Osteoblast (primary cell): ENCODE results near the gene GREB1. TPM values are rescaled to one million over a fixed set of nuclear protein-coding genes. Genes with fewer than 3 reads are reported as not detected.

Source experiments
- DNase-seq: peaks from one replicate; pipeline ENCODE4 v3.0.0; 2011; ENCODE audit warnings: low spot score, mixed read lengths; ENCODE audit not compliant: insufficient read length; ENCODE audit errors: missing footprints
- H2AFZ ChIP-seq: 2 replicates; pipeline ENCODE4 v1.6.0; 2011; ENCODE audit warnings: mild to moderate bottlenecking, low read length
- H3K27ac ChIP-seq: 2 replicates; pipeline ENCODE4 v1.5.1; 2011; ENCODE audit warnings: mild to moderate bottlenecking, low read depth, low read length, moderate library complexity
- H3K27me3 ChIP-seq: 2 replicates; pipeline ENCODE4 v1.6.0; 2012; ENCODE audit warnings: mild to moderate bottlenecking, control low read depth, inconsistent platforms, low read length, moderate library complexity; ENCODE audit not compliant: insufficient read depth
- H3K36me3 ChIP-seq: 2 replicates; pipeline ENCODE4 v1.5.1; 2011; ENCODE audit warnings: mild to moderate bottlenecking, low read length, control low read depth, moderate library complexity; ENCODE audit not compliant: insufficient read depth
- H3K4me1 ChIP-seq: 2 replicates; pipeline ENCODE4 v1.5.1; 2011; ENCODE audit warnings: mild to moderate bottlenecking, low read length, control low read depth, moderate library complexity; ENCODE audit not compliant: insufficient read depth
- H3K4me2 ChIP-seq: 2 replicates; pipeline ENCODE4 v1.6.0; 2011; ENCODE audit warnings: mild to moderate bottlenecking, low read length; ENCODE audit not compliant: insufficient read depth
- H3K4me3 ChIP-seq: fragments of 200-600 bp; sonication (generic); 3 replicates; pipeline ENCODE4 v1.5.1; 2012; ENCODE audit warnings: mild to moderate bottlenecking, low read length, inconsistent platforms; ENCODE audit not compliant: insufficient read depth
- H3K79me2 ChIP-seq: 2 replicates; pipeline ENCODE4 v1.6.0; 2012; ENCODE audit warnings: mild to moderate bottlenecking, low read length, control low read depth, inconsistent platforms; ENCODE audit not compliant: insufficient read depth
- H3K9me3 ChIP-seq: 2 replicates; pipeline ENCODE4 v1.5.1; 2011; ENCODE audit warnings: low read depth, low read length, control low read depth
- H4K20me1 ChIP-seq: 2 replicates; pipeline ENCODE4 v1.6.0; 2012; ENCODE audit warnings: mild to moderate bottlenecking, low read length, control low read depth; ENCODE audit not compliant: insufficient read depth
- CTCF ChIP-seq: IDR thresholded peaks from 2 replicates; pipeline ENCODE4 v1.5.1; 2011; ENCODE audit warnings: mild to moderate bottlenecking, low read depth, low read length, moderate library complexity; ENCODE audit errors: extremely low read depth
- total RNA-seq: library from RNA; depleted of rRNA; stranded (reverse); fragments of >200 nt; gene quantifications from 2 replicates; pipeline ENCODE4 v1.2.3, GENCODE V29; 2012

The GREB1 gene
- total RNA-seq, 1 donor, result 1.1 TPM

- Histone ChIP-seq H3K4me1 (no peaks in the 10 kb centered on the region), H3K36me3 (no peaks in the 10 kb centered on the region), H4K20me1 (no peaks in the 10 kb centered on the region), H3K27me3 (peaks cover 42% of the 10 kb centered on the region), H3K4me3 (no peak overlapping the region), H3K27ac (no peak overlapping the region), H2AFZ (no peak overlapping the region), H3K79me2 (no peaks in the 10 kb centered on the region), H3K9me3 (no peaks in the 10 kb centered on the region), H3K4me2 (no peak overlapping the region)
- TF ChIP-seq CTCF, result no peak
- no peak for DNase-seq
Observed at GRCh38 chr2:11552260-11552638, 18.4 kb downstream of the GREB1 start.

- TF ChIP-seq CTCF, result no peak
- Histone ChIP-seq H3K36me3 (no peaks in the 10 kb centered on the region), H3K27ac (no peak overlapping the region), H3K79me2 (no peaks in the 10 kb centered on the region), H2AFZ (peak overlapping the region; percentile 57), H4K20me1 (no peaks in the 10 kb centered on the region), H3K27me3 (peaks cover 57% of the 10 kb centered on the region), H3K4me2 (peak overlapping the region; percentile 32), H3K9me3 (no peaks in the 10 kb centered on the region), H3K4me1 (no peaks in the 10 kb centered on the region), H3K4me3 (no peak overlapping the region)
- DNase-seq, result no peak
Observed at GRCh38 chr2:11553661-11554398, 20.0 kb downstream of the GREB1 start.

GRCh38 chr2:11554399-11554716 is 20.5 kb downstream of the GREB1 start:
- Histone ChIP-seq H3K9me3 (no peaks in the 10 kb centered on the region), H3K4me1 (no peaks in the 10 kb centered on the region), H4K20me1 (no peaks in the 10 kb centered on the region), H3K27me3 (peaks cover 62% of the 10 kb centered on the region), H2AFZ (peak overlapping the region; percentile 57), H3K4me3 (peak overlapping the region; percentile 10), H3K27ac (no peak overlapping the region), H3K4me2 (peak overlapping the region; percentile 32), H3K36me3 (no peaks in the 10 kb centered on the region), H3K79me2 (no peaks in the 10 kb centered on the region)
- no peak for TF ChIP-seq CTCF
- DNase-seq, result no peak

GRCh38 chr2:11556101-11556806 is 22.4 kb downstream of the GREB1 start:
- DNase-seq, result no peak
- TF ChIP-seq CTCF, result no peak
- H3K4me2 ChIP-seq, result no peak overlapping the region

More at GRCh38 chr2:11556101-11556806, 22.4 kb downstream of the GREB1 start:
- Histone ChIP-seq H4K20me1 (no peaks in the 10 kb centered on the region), H3K27ac (no peak overlapping the region), H3K9me3 (no peaks in the 10 kb centered on the region), H3K27me3 (peaks cover 62% of the 10 kb centered on the region), H2AFZ (no peak overlapping the region), H3K36me3 (no peaks in the 10 kb centered on the region), H3K4me3 (no peak overlapping the region), H3K4me1 (no peaks in the 10 kb centered on the region), H3K79me2 (no peaks in the 10 kb centered on the region)
